Smooth muscle cell (in vitro differentiated cells): ENCODE measurements around the gene STON2. TPM values are rescaled to one million over a fixed set of nuclear protein-coding genes. Genes with fewer than 3 reads are reported as not detected.

Source experiments
- DNase-seq: peaks from one replicate; lab custom pipeline; 2025; ENCODE audit not compliant: unreplicated experiment; lab: John Stamatoyannopoulos, UW
- H2AFZ ChIP-seq: fragments of 200-600 bp; sonication (generic); 2 replicates; pipeline ENCODE4 v1.6.0; 2016; ENCODE audit warnings: antibody characterized with exemption, low read depth, mild to moderate bottlenecking
- H3F3A ChIP-seq: fragments of 200-600 bp; sonication (generic); 2 replicates; pipeline ENCODE4 v1.6.0; 2017; ENCODE audit warnings: antibody characterized with exemption, low read depth
- H3K27ac ChIP-seq: fragments of 200-600 bp; sonication (generic); 2 replicates; pipeline ENCODE4 v1.5.1; 2016; ENCODE audit warnings: low read depth, mild to moderate bottlenecking
- H3K27me3 ChIP-seq: fragments of 200-600 bp; sonication (generic); 2 replicates; pipeline ENCODE4 v1.6.1; 2016; ENCODE audit warnings: low read depth, mild to moderate bottlenecking
- H3K36me3 ChIP-seq: fragments of 200-600 bp; sonication (generic); 2 replicates; pipeline ENCODE4 v1.5.1; 2016; ENCODE audit warnings: low read depth
- H3K4me1 ChIP-seq: fragments of 200-600 bp; sonication (generic); 2 replicates; pipeline ENCODE4 v1.5.1; 2016; ENCODE audit warnings: low read depth
- H3K4me2 ChIP-seq: fragments of 200-600 bp; sonication (generic); 2 replicates; pipeline ENCODE4 v1.6.0; 2016; ENCODE audit warnings: mild to moderate bottlenecking
- H3K4me3 ChIP-seq: fragments of 200-600 bp; sonication (generic); 2 replicates; pipeline ENCODE4 v1.5.1; 2016; ENCODE audit warnings: mild to moderate bottlenecking
- H3K79me2 ChIP-seq: fragments of 200-600 bp; sonication (generic); 2 replicates; pipeline ENCODE4 v1.6.0; 2016; ENCODE audit warnings: low read depth, mild to moderate bottlenecking
- H3K9ac ChIP-seq: fragments of 200-600 bp; sonication (generic); 2 replicates; pipeline ENCODE4 v1.6.0; 2016; ENCODE audit warnings: low read depth
- H3K9me3 ChIP-seq: fragments of 200-600 bp; sonication (generic); replicated peaks from 2 replicates; pipeline ENCODE4 v1.5.1; 2016; ENCODE audit warnings: low read depth
- H4K20me1 ChIP-seq: fragments of 200-600 bp; sonication (generic); 2 replicates; pipeline ENCODE4 v1.6.0; 2016; ENCODE audit warnings: low read depth
- WGBS: methylation state at CpG from one replicate; pipeline ENCODE4 v1.1.7; 2016; ENCODE audit warnings: low lambda C conversion rate; 5-methylcytosine and 5-hydroxymethylcytosine counted together
- polyA plus RNA-seq: library from polyadenylated mRNA; unstranded; fragments of >200 nt; fragmentation: Nextera tagmentation; extraction: Ambion mirVana; gene quantifications from 2 replicates; pipeline ENCODE4 v1.2.1, GENCODE V29; 2016
- small RNA-seq: library from RNA; depleted of rRNA; stranded (forward); fragments of <200 nt; gene quantifications from one replicate; pipeline ENCODE3, GENCODE V24; 2014
- total RNA-seq: library from RNA; depleted of rRNA; stranded (reverse); fragments of >200 nt; gene quantifications from 2 replicates; pipeline ENCODE4 v1.2.3, GENCODE V29; 2014
- TF ChIP-seq, protein P1 (sequence below): fragments of 200-600 bp; sonication (generic); IDR thresholded peaks from 2 replicates; pipeline ENCODE4 v1.5.1; 2017; ENCODE audit warnings: borderline replicate concordance, mild to moderate bottlenecking, antibody characterized with exemption; ENCODE audit not compliant: insufficient read depth, poor library complexity, severe bottlenecking

STON2 gene
- total and polyA plus RNA-seq, 2 experiments from 2014 or later: 1.7 to 43.6 TPM

DNA sequence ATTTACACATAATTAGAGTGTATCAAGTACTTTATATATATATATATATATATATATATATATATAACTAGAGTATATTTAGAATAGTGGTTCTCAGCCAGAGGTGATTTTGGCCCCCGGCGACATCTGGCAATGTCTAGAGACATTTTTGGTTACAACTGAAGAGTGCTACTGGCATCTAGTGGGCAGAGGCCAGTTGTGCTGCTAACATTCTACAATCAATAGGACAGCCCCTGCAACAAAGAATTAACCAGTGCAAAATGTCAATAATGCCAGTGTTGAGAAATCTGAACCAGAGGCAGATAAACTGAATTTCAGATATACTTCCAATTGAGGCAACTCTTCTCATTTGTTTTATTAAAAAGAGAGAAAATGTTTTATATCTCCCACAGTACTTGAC, 188.3 kb downstream of the STON2 start:
- H3K9me3 ChIP-seq: no peaks in the 10 kb centered on the region
- TF ChIP-seq, protein P1, sequence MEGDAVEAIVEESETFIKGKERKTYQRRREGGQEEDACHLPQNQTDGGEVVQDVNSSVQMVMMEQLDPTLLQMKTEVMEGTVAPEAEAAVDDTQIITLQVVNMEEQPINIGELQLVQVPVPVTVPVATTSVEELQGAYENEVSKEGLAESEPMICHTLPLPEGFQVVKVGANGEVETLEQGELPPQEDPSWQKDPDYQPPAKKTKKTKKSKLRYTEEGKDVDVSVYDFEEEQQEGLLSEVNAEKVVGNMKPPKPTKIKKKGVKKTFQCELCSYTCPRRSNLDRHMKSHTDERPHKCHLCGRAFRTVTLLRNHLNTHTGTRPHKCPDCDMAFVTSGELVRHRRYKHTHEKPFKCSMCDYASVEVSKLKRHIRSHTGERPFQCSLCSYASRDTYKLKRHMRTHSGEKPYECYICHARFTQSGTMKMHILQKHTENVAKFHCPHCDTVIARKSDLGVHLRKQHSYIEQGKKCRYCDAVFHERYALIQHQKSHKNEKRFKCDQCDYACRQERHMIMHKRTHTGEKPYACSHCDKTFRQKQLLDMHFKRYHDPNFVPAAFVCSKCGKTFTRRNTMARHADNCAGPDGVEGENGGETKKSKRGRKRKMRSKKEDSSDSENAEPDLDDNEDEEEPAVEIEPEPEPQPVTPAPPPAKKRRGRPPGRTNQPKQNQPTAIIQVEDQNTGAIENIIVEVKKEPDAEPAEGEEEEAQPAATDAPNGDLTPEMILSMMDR: peak; percentile 20
- H3K27ac ChIP-seq: no peak overlapping the region
- H2AFZ ChIP-seq: no peak overlapping the region
- WGBS: 88% methylated on average over 2 of the region's 2 CpGs
- no peaks in the 10 kb centered on the region for H3K27me3 ChIP-seq
- no peak overlapping the region for H3K4me2 ChIP-seq
- H3F3A ChIP-seq: no peaks in the 10 kb centered on the region
- H3K4me3 ChIP-seq: no peak overlapping the region
- H4K20me1 ChIP-seq: peaks cover 95% of the 10 kb centered on the region
- H3K9ac ChIP-seq: no peak overlapping the region
- H3K36me3 ChIP-seq: peaks cover 16% of the 10 kb centered on the region
- no peaks in the 10 kb centered on the region for H3K4me1 ChIP-seq
- peaks cover 75% of the 10 kb centered on the region for H3K79me2 ChIP-seq
- DNase-seq: no peak

Small RNAs within 50 kb of the gene (small RNA-seq; reads per million reads assigned to genes)
- gene DYNLL1P1 (0.37 reads per million, percentile 11 among the genes with 10 or more reads in this experiment), gene DYNLL1P2 (not detected)

Other genes starting within 250 kb of the STON2 start
- gene GTF2A1, start 179.4 kb downstream of the STON2 start, total RNA-seq: 39.4 and 40.7 TPM in 2 replicates
- 4.0 and 4.7 TPM in 2 replicates for gene GTF2A1, start 179.4 kb downstream of the STON2 start, polyA plus RNA-seq
- gene SEL1L, start 133.5 kb upstream of the STON2 start, total RNA-seq: 78.0 and 78.8 TPM in 2 replicates
- gene SEL1L, start 133.5 kb upstream of the STON2 start, polyA plus RNA-seq: 35.2 and 36.8 TPM in 2 replicates